Measurements from ENCODE around the gene ALAD.

ALAD gene

GRCh38 chr9:113356686-113357292 lies 44.3 kb downstream of the ALAD start:
- no peaks in the 10 kb centered on the region for H4K20me1 ChIP-seq
- H3K4me2 ChIP-seq: no peak overlapping the region
- H3K9ac ChIP-seq: no peak overlapping the region
- peaks cover 0 to 8% (median 0%) of the 10 kb centered on the region in 11 experiments; a peak in 3 of 22 replicates for H3K36me3 ChIP-seq
- no peak overlapping the region for H3K4me3 ChIP-seq
- no peaks in the 10 kb centered on the region for H3K27me3 ChIP-seq
- TF ChIP-seq Cebpa-rat (IDR thresholded peaks at IDR 0.05): no peak
- H3K9me3 ChIP-seq (replicated peaks in 1 of 11): no peaks in the 10 kb centered on the region
- no peak overlapping the region for H3K27ac ChIP-seq
- H3K4me1 ChIP-seq: peaks cover 0 to 9% (median 1%) of the 10 kb centered on the region in 10 experiments; a peak in 11 of 20 replicates

- Histone ChIP-seq H3K4me1 (peaks cover 15 to 26% (median 18%) of the 10 kb centered on the region in 10 experiments), H3K27ac (no peak overlapping the region), H3K4me3 (no peak overlapping the region), H3K27me3 (peaks cover 3 to 6% (median 5%) of the 10 kb centered on the region in 11 experiments; a peak in 20 of 22 replicates), H3K4me2 (no peak overlapping the region), H3K9me3 (replicated peaks in 1 of 11) (no peaks in the 10 kb centered on the region), H3K36me3 (peaks cover 0 to 5% (median 0%) of the 10 kb centered on the region in 11 experiments; a peak in 2 of 22 replicates), H4K20me1 (no peaks in the 10 kb centered on the region), H3K9ac (no peak overlapping the region)
- no peak for TF ChIP-seq Cebpa-rat (IDR thresholded peaks at IDR 0.05)
These were observed 46.0 kb downstream of the ALAD start for GRCh38 chr9:113355040-113355596.

GRCh38 chr9:113352411-113352810 lies 48.7 kb downstream of the ALAD start:
- Histone ChIP-seq H3K4me1 (peaks cover 19 to 31% (median 25%) of the 10 kb centered on the region in 10 experiments), H3K27ac (no peak overlapping the region), H4K20me1 (no peaks in the 10 kb centered on the region), H3K36me3 (peaks cover 0 to 5% (median 0%) of the 10 kb centered on the region in 11 experiments; a peak in 2 of 22 replicates), H3K4me3 (no peak overlapping the region), H3K27me3 (peaks cover 11 to 25% (median 19%) of the 10 kb centered on the region in 11 experiments; a peak in 21 of 22 replicates), H3K4me2 (peak overlapping the region in 1 of 11 experiments; percentile 93; a peak in 2 of 22 replicates), H3K9ac (no peak overlapping the region), H3K9me3 (replicated peaks in 1 of 11) (no peaks in the 10 kb centered on the region)
- TF ChIP-seq Cebpa-rat (IDR thresholded peaks at IDR 0.05): no peak

GRCh38 chr9:113352006-113352405 lies 49.1 kb downstream of the ALAD start:
- peak overlapping the region in 1 of 11 experiments; percentile 54; a peak in 2 of 22 replicates for H3K27ac ChIP-seq
- H4K20me1 ChIP-seq: no peaks in the 10 kb centered on the region
- H3K4me1 ChIP-seq: peaks cover 19 to 31% (median 25%) of the 10 kb centered on the region in 10 experiments
- H3K36me3 ChIP-seq: peaks cover 0 to 5% (median 0%) of the 10 kb centered on the region in 11 experiments; a peak in 2 of 22 replicates
- no peak overlapping the region for H3K4me3 ChIP-seq
- no peak overlapping the region for H3K9ac ChIP-seq
- peak overlapping the region in 6 of 11 experiments; percentile 91 to 94 (median 93); a peak in 9 of 22 replicates for H3K4me2 ChIP-seq
- no peaks in the 10 kb centered on the region for H3K9me3 ChIP-seq (replicated peaks in 1 of 11)
- peaks cover 11 to 25% (median 19%) of the 10 kb centered on the region in 11 experiments; a peak in 21 of 22 replicates for H3K27me3 ChIP-seq
- TF ChIP-seq Cebpa-rat (IDR thresholded peaks at IDR 0.05): no peak

- peaks cover 11 to 25% (median 19%) of the 10 kb centered on the region in 11 experiments; a peak in 21 of 22 replicates for H3K27me3 ChIP-seq
- H3K4me2 ChIP-seq: peak overlapping the region; percentile 89 to 99 (median 93)
- peaks cover 19 to 31% (median 25%) of the 10 kb centered on the region in 10 experiments for H3K4me1 ChIP-seq
- peak overlapping the region in 9 of 10 experiments; percentile 66 to 75 (median 68); a peak in 16 of 20 replicates for H3K4me3 ChIP-seq
- peaks cover 0 to 5% (median 0%) of the 10 kb centered on the region in 11 experiments; a peak in 2 of 22 replicates for H3K36me3 ChIP-seq
- H4K20me1 ChIP-seq: no peaks in the 10 kb centered on the region
- no peaks in the 10 kb centered on the region for H3K9me3 ChIP-seq (replicated peaks in 1 of 11)
- peak overlapping the region in 4 of 11 experiments; percentile 71 to 79 (median 72); a peak in 5 of 22 replicates for H3K9ac ChIP-seq
- no peak for TF ChIP-seq Cebpa-rat (IDR thresholded peaks at IDR 0.05)
- H3K27ac ChIP-seq: peak overlapping the region in 9 of 11 experiments; percentile 12 to 62 (median 54); a peak in 14 of 22 replicates
These were observed 50.1 kb downstream of the ALAD start for GRCh38 chr9:113350937-113351336.

GRCh38 chr9:113350107-113350661 lies 50.9 kb downstream of the ALAD start:
- Histone ChIP-seq H3K27me3 (peaks cover 11 to 25% (median 19%) of the 10 kb centered on the region in 11 experiments; a peak in 21 of 22 replicates), H3K36me3 (peaks cover 0 to 5% (median 0%) of the 10 kb centered on the region in 11 experiments; a peak in 2 of 22 replicates), H4K20me1 (no peaks in the 10 kb centered on the region), H3K9ac (peak overlapping the region; percentile 56 to 83 (median 72)), H3K4me3 (peak overlapping the region; percentile 65 to 75 (median 68)), H3K4me2 (peak overlapping the region; percentile 89 to 99 (median 93)), H3K4me1 (peaks cover 19 to 31% (median 25%) of the 10 kb centered on the region in 10 experiments), H3K27ac (peak overlapping the region; percentile 34 to 64 (median 54); a peak in 20 of 22 replicates), H3K9me3 (replicated peaks in 1 of 11) (no peaks in the 10 kb centered on the region)
- TF ChIP-seq Cebpa-rat (IDR thresholded peaks at IDR 0.05): no peak

- peak within 1 kb of the TSS; percentile 56 to 83 (median 72) for H3K9ac ChIP-seq
- no peaks in the 10 kb centered on the region for H4K20me1 ChIP-seq
- H3K36me3 ChIP-seq: no peaks in the 10 kb centered on the region
- H3K4me2 ChIP-seq: peak within 1 kb of the TSS; percentile 89 to 99 (median 93)
- H3K4me3 ChIP-seq: peak within 1 kb of the TSS; percentile 65 to 75 (median 68)
- peaks cover 11 to 25% (median 19%) of the 10 kb centered on the region in 11 experiments; a peak in 21 of 22 replicates for H3K27me3 ChIP-seq
- no peak for TF ChIP-seq Cebpa-rat (IDR thresholded peaks at IDR 0.05)
- peak within 1 kb of the TSS; percentile 34 to 64 (median 54); a peak in 21 of 22 replicates for H3K27ac ChIP-seq
- H3K9me3 ChIP-seq (replicated peaks in 1 of 11): no peaks in the 10 kb centered on the region
- H3K4me1 ChIP-seq: peaks cover 19 to 31% (median 25%) of the 10 kb centered on the region in 10 experiments
These were observed 51.5 kb downstream of the ALAD start, which contains the start of gene BSPRY for GRCh38 chr9:113349445-113350094. Gene BSPRY (plus strand): TSS chr9:113349541. CDS start chr9:113349580, 39 bp downstream.

- Histone ChIP-seq H3K27me3 (peaks cover 11 to 25% (median 19%) of the 10 kb centered on the region in 11 experiments; a peak in 21 of 22 replicates), H3K4me1 (peaks cover 25 to 36% (median 30%) of the 10 kb centered on the region in 10 experiments), H3K9ac (peak overlapping the region in 8 of 11 experiments; percentile 65 to 83 (median 72); a peak in 11 of 22 replicates), H3K27ac (no peak overlapping the region), H3K36me3 (no peaks in the 10 kb centered on the region), H3K4me2 (peak overlapping the region; percentile 89 to 99 (median 93); a peak in 21 of 22 replicates), H4K20me1 (no peaks in the 10 kb centered on the region), H3K9me3 (replicated peaks in 1 of 11) (no peaks in the 10 kb centered on the region), H3K4me3 (peak overlapping the region; percentile 65 to 75 (median 68))
- no peak for TF ChIP-seq Cebpa-rat (IDR thresholded peaks at IDR 0.05)
These were observed 52.0 kb downstream of the ALAD start for GRCh38 chr9:113349066-113349444.
